ENCODE measurements around the gene COL26A1.

COL26A1 gene

GRCh38 chr7:101537205-101537604 is 174.5 kb downstream of the COL26A1 start:
- DNase-seq = no peak

- no peak for DNase-seq
These were observed 175.4 kb downstream of the COL26A1 start for GRCh38 chr7:101537935-101538595.

GRCh38 chr7:101538596-101539459 is 176.2 kb downstream of the COL26A1 start:
- peak; percentile 12 to 63 for DNase-seq

- no peak for DNase-seq
These were observed 177.1 kb downstream of the COL26A1 start for GRCh38 chr7:101539784-101540183.

- peak; percentile 41 to 60 for DNase-seq
These were observed 180.0 kb downstream of the COL26A1 start for GRCh38 chr7:101542527-101543241.

- DNase-seq = no peak
These were observed 180.6 kb downstream of the COL26A1 start for GRCh38 chr7:101543242-101543766.

- DNase-seq = no peak
These were observed 181.2 kb downstream of the COL26A1 start for GRCh38 chr7:101543846-101544245.

GRCh38 chr7:101545441-101546190 is 182.9 kb downstream of the COL26A1 start:
- DNase-seq = no peak

- no peak for DNase-seq
These were observed 183.7 kb downstream of the COL26A1 start for GRCh38 chr7:101546308-101546936.

- DNase-seq = no peak
These were observed 184.6 kb downstream of the COL26A1 start for GRCh38 chr7:101547022-101547915.

- DNase-seq = no peak
These were observed 185.4 kb downstream of the COL26A1 start for GRCh38 chr7:101547916-101548661.

- DNase-seq = no peak
These were observed 187.1 kb downstream of the COL26A1 start for GRCh38 chr7:101549734-101550133.

- DNase-seq = no peak
These were observed 188.2 kb downstream of the COL26A1 start for GRCh38 chr7:101550641-101551541.

GRCh38 chr7:101553018-101553770 is 190.5 kb downstream of the COL26A1 start:
- no peak for DNase-seq

- DNase-seq = no peak
These were observed 191.2 kb downstream of the COL26A1 start for GRCh38 chr7:101553771-101554445.

- DNase-seq = no peak
These were observed 192.1 kb downstream of the COL26A1 start for GRCh38 chr7:101554584-101555268.

All from NCI-H524 (cell line).